GM12874 (cell line): ENCODE measurements around the gene GPATCH2.

Experiments used
- TF ChIP-seq, protein P1 (sequence below): IDR thresholded peaks from 2 replicates; pipeline ENCODE4 v1.5.1; 2011; ENCODE audit warnings: low read depth, mild to moderate bottlenecking, control low read depth, low read length, moderate library complexity; ENCODE audit not compliant: insufficient read depth

GPATCH2 gene

DNA sequence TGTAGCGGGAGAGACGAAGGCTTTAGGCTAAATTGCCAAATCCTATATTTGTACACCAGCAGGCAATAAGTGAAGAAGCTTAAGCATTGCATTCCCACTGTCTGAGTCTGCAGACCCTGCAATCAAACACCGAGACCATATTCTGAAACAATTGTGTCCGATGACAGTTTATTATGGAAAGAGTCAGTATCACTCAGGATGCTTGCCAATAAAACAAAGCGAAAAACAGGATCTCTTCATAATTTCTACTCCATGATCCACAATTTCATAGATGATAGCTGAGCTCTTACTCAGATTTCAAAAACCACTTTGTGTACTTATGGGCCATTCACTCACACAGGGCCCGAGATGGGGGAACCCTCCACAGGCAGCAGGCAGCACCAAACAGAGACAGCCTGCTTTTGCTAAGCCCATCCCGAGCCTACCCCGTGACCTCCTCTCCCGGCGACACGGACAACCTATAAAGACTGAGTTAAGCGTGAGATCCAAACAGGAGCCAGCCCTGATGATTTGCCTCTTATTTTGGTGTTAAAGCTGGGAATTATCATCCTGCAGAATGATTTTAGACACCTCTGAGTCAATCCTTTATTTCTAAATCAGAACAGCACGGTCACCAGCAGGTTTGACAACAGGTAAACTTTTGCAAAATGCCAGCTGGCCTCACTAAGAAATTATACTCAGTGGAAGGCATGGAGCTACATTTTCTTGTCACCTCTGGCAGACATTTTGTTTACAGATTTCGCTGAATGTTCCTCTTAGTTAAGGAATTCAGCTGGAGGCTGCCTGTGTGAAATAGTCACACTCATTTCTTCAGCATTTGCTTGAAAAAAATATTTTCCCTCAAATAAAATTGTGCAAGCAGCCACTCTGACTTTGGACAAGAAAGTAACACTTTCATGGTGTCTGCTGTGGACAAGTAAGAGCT lies 212.4 kb downstream of the GPATCH2 start:
- TF ChIP-seq, protein P1, sequence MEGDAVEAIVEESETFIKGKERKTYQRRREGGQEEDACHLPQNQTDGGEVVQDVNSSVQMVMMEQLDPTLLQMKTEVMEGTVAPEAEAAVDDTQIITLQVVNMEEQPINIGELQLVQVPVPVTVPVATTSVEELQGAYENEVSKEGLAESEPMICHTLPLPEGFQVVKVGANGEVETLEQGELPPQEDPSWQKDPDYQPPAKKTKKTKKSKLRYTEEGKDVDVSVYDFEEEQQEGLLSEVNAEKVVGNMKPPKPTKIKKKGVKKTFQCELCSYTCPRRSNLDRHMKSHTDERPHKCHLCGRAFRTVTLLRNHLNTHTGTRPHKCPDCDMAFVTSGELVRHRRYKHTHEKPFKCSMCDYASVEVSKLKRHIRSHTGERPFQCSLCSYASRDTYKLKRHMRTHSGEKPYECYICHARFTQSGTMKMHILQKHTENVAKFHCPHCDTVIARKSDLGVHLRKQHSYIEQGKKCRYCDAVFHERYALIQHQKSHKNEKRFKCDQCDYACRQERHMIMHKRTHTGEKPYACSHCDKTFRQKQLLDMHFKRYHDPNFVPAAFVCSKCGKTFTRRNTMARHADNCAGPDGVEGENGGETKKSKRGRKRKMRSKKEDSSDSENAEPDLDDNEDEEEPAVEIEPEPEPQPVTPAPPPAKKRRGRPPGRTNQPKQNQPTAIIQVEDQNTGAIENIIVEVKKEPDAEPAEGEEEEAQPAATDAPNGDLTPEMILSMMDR = no peak

DNA sequence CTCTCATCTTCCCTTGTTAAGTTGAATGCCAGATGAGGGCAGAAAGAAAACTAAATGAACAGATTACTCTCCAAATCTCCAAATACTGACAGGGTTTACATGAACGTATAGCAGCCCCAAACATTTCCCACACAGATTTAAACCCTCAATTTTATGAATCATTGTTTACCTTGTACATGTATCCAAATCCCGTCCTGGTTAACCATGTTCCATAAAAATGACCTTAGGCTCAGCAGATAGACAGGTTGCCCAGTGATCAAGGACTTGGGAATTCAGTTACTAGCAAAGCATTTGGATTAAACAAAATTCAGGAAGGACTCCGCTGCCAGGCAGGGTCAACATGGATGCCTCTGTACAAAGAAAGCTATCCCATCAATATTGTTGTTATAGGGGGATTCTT lies 213.5 kb downstream of the GPATCH2 start:
- TF ChIP-seq, protein P1 = no peak

DNA sequence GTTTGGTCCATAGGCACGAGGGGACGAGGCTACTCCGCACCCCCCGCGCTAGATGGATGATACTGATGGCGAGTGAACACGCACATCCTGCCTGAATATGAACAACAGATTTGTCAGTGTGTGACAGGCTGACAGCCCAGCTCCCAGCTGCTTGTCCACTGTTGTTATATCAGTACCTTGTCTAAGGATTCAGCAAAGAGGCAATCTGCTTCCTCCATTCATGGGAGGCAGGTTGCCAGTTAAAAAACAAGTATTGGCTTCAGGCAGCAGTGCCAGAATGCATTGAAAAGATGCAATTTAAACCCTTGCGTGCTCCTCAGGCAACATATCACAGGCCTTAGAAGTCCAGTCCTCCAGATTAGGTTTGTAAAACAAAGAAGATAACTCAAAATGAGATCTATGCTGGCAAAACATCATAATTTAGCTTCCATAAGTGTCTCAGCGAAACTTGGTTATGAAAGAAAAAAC lies 223.3 kb downstream of the GPATCH2 start:
- TF ChIP-seq, protein P1 = no peak

DNA sequence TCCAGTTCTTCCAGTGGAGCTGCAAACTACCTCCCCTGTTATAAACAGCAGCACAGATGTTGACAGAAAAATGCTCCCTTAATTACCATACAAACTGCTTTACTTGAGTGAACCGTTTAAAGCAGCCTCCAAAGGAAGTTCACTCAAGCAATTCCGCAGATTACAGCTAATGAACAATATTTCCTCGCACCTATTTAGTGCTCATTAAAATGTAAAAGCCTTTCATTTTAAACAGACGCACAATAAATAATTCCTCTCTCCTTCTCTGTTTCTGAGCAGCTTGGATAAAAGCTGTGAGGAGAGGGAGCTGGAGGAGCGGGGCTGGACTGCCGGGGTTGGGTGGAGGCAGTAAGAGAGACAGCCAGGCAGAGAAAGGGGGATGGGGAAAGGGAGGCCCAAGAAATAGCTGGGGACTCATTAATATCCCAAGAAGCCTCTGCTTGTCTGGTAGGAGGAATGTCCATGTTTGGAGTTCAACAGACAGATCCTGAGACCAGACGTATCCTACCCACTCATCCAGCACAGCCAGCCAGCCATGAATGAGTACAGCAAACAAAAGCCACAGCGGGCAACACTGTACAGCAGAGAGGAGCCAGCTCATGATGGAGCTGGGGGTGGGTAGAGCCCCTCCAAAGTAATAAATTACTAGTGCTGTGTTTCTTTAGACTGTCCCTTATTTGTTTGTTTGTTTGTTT lies 227.7 kb downstream of the GPATCH2 start:
- TF ChIP-seq, protein P1 = no peak

DNA sequence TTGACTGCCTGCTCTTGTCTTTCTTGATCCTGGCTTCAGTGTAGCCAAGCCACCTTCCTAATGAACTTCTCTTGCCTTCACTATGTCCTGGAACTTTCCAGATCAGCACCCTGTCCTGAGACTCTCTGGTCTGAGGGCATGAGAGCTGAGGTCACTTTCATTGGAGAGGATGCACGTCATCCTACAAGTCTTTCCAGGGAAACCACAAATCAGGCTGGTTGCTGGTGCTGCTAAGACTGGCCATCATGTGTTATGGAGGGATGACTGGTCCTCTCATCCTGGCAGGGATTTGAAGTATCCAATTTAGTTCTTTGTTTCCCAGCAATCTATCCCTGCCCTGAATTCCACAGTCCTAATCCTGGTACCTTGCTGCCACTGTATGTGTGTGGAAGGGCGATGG lies 228.6 kb downstream of the GPATCH2 start:
- TF ChIP-seq, protein P1 = no peak

DNA sequence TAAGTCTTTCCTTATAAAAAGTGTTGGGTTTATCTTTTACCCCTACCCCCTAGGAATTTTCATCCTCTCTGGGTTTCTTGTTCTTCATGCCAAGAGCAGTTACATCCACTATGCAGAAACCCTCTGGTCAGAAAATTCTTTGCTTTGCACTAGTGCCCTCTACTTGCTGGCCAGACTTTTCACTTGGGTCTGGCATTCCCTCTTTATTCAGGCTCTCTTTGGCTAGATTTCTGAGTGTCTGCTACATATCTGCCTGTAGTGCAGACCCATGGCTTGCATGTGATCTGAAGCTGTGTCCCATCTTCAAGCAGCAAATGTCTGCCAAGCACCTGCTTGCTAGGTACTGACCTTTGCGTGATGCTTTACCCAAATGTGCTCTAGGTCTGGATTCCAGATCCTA lies 237.0 kb downstream of the GPATCH2 start:
- TF ChIP-seq, protein P1 = no peak

DNA sequence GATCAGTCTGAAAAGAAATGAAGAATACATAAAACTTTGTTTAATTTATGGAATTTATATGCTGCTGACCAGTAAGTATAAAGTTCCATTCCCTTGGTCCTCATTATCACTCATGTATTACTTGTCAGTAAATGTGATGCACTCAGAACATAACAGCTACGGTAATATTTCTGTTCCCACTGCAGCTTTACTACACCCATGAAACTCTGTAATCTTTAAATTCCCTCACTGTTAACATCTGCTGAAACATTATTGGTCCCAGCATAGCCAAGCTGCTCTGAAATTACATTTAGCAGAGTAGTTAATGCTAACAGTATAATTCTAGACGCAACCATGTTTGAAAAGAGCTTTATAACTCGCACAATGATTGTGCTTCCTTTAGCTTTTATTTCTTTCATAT lies 238.4 kb downstream of the GPATCH2 start:
- TF ChIP-seq, protein P1 = no peak
